T-helper 1 cell treated with Interleukin-12 subunit alpha and Interleukin-12 subunit beta and Interleukin-4 antibody, amounts not matched to agents 30 ng/mL and 1 ng/mL, for 36 hours (primary cell): Measurements from ENCODE around the gene RGN. TPM values are rescaled to one million over a fixed set of nuclear protein-coding genes. Genes with fewer than 3 reads are reported as not detected.
"Not testable (repeated sequence)": the region's sequence is repeated elsewhere in the genome, so short reads cannot be mapped to it uniquely, and the experiment has no call there.

Experiments used
- intact Hi-C: fragments of 100-400 bp; cut with micrococcal nuclease; formaldehyde crosslinking; loops from one replicate; pipeline ENCODE4 v1.15.1; 2024
- total RNA-seq: library from RNA; stranded (reverse); gene quantifications from 2 replicates; pipeline ENCODE4 v1.2.3, GENCODE V29; 2022

RGN gene
- total RNA-seq, 1 donor from 2014 or later: not detected

DNA sequence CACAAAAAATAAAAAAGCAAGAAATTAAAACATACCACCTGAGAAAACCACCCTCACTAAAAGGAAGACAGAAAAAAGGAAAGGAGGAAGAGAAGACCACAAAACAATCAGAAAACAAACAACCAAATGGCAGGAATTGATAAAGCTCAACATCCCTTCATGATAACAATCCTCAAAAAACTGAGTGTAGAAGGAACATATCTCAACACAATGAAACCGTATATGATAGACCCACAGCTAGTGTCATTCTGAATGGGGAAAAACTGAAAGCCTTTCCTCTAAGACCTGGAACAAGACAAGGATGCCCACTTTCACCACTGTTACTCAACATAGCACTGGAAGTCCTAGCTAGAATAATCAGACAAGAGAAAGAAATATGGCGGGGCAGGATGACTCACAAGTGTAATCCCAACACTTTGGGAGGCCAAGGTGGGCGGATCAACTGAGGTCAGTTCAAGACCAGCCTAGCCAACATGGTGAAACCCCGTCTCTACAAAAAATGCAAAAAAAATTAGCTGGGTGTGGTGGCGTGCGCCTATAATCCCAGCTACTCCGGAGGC is 38.4 kb downstream of the RGN start:
- intact Hi-C loops: not testable (repeated sequence)

DNA sequence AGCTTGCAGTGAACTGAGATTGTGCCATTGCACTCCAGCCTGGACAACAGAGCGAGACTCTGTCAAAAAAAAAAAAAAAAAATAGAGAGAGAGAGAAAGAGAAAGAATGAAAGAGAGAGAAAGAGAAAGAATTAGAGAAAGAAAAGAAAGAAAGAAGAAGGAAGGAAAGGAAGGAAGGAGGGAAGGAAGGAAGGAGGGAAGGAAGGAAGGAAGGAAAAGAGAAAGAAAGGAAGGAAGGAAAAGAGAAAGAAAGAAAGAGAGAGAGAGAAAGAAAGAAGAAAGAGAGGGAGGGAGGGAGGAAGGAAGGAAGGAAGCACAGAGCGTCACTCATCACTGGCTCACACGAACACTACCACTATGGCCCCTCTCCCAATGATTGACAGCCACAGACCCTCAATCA is 46.2 kb downstream of the RGN start:
- intact Hi-C loops: not testable (repeated sequence)

DNA sequence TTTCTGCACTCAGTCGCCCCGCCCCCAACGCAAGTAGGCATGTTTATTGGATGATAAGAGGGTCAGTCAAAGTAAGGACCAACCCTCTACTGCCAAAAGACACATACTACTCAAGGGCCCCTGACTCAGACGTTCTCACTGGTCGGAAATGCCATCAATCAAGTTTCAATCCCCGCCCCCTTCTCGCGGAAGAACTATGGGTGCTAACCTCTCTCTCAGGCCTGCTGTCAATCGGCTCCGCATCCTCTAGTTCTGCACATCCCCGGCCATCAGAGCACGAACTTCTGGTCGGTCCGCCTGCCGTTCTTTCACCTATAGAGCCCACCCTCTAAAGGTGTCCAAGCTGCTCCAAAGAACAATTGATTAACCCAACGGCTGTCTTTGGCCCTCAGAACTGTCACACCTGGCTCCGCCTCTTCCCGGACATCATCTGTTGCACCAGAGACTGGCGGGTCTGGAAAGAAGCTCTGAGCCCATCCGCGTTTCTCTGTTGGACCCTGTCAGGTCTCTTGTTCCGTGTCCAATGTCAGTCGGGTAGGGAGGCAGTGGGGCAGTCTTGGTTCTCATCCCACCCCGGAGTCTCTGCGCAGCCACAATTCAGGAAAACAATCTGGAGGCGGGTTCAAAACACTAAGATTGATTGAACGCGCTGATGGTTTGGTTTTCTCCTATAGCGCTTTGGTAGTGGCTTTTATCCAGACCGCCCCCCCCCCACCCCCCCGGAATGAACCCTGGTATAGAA is 51.1 kb downstream of the RGN start:
- intact Hi-C loops: loop anchor here (1.0 to 2.0 kb wide), 11 partner anchors 15 to 1410 kb away; partner anchors contain the start of genes ARAF, CDK16, NDUFB11 and RP2

DNA sequence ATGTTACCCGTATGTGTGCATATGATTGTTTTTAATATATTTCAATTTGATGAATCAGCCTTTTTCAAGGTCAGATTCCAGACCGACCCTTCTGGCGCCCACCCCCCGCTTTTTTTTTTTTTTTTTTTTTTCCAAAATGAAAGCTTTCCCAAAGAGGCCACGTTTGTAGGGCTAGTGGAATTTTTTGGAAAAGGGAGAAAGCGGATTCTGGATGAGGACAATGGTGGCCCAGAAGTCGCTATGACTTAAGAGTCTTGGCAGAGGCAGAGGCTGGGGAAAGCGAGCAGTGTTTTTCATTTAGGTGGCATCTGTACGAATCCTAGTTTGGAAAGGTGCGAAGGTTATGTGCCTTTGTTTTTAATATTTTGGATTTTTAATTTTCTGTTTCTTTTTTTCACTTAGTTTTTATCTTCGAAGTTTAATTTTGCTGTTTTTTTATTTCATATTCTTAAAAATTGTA is 51.7 kb downstream of the RGN start:
- intact Hi-C loops: loop anchor here (1.0 to 2.0 kb wide), 11 partner anchors 14 to 1409 kb away; partner anchors contain the start of genes ARAF, CDK16, NDUFB11 and RP2

DNA sequence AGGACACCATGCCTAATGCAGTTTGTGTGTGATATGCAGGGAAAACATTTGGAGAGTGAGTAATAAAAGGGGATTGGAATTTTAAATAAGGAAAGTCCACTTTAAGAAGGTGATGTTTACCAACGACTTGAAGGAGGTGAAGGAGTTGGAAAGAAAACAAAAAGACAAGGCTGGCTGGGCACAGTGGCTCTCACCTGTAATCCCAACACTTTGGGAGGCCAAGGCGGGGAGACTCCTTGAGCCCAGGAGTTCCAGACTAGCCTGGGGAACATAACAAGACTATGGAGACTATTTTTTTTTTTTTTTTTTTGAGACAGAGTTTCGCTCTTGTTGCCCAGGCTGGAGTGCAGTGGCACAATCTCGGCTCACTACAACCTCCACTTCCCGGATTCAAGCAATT is 55.2 kb downstream of the RGN start:
- intact Hi-C loops: no loop called here

DNA sequence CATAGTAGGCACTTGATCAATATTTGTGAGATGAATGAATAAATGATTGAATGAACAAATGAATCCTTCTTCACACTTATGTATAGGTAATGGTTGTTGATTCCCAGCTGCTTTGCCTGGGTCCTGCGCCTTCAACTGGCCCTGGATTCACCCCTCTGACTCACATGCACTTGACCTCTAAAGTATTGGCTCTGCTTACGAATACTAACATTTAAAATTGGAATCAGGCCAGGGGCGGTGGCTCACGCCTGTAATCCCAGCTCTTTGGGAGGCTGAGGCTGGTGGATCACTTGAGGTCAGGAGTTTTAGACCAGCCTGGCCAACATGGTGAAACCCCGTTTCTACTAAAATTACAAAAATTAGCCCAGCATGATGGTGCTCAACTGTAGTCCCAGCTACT is 57.4 kb downstream of the RGN start:
- intact Hi-C loops: not testable (repeated sequence)

DNA sequence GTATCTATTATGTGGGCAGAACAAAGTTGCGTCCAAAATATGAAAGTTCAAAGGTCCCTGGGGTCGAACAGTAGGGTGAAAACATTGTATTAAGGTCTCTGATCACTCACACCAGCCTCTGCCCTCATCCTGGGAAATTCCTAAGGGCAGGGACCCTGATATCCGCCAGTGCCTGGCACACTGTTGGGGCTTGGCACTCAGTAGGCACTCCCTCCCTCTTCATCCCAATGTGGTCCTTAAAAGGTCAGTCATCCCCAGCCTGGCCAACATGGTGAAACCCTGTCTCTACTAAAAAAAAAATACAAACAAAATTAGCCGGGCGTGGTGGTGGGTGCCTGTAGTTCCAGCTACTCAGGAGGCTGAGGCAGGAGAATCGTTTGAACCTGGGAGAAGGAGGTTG is 59.9 kb downstream of the RGN start:
- intact Hi-C loops: no loop called here

Other genes starting within 250 kb of the RGN start
- 9.0 and 9.3 TPM in 2 replicates for gene RP2, start 241.4 kb upstream of the RGN start, total RNA-seq
- gene JADE3, start 166.0 kb upstream of the RGN start, total RNA-seq: 0.63 and 1.2 TPM in 2 replicates
- 89.1 and 99.4 TPM in 2 replicates for gene NDUFB11, start 66.3 kb downstream of the RGN start, total RNA-seq
- gene RBM10, start 66.8 kb downstream of the RGN start, total RNA-seq: 54.2 and 57.1 TPM in 2 replicates
- gene UBA1, start 115.4 kb downstream of the RGN start, total RNA-seq: 183 and 186 TPM in 2 replicates
- gene CDK16, start 140.2 kb downstream of the RGN start, total RNA-seq: 49.9 and 57.9 TPM in 2 replicates
- gene USP11, start 154.6 kb downstream of the RGN start, total RNA-seq: 22.7 and 27.4 TPM in 2 replicates